H1 (cell line): ENCODE measurements around the gene PRKCA. TPM values are rescaled to one million over a fixed set of nuclear protein-coding genes. Genes with fewer than 3 reads are reported as not detected.

ENCODE experiments used
- CTCF ChIA-PET: fragments of 300-600 bp; sonication (Branson Sonifier 250); formaldehyde crosslinking; loops from one replicate; lab custom pipeline; 2021; ENCODE audit not compliant: partially characterized antibody; lab: Charles Lee
- POLR2A ChIA-PET: fragments of 300-600 bp; sonication (Branson Sonifier 250); formaldehyde crosslinking; loops from one replicate; lab custom pipeline; 2021; ENCODE audit warnings: inconsistent platforms; ENCODE audit not compliant: partially characterized antibody; lab: Charles Lee
- DNase-seq, 2 experiments: peaks; one replicate each; pipeline versions ENCODE4 v3.0.0 to v3.0.0-alpha.2; 2010 to 2022; ENCODE audit warnings: low spot score in 2 of 2, low read depth in 1 of 2, mixed read lengths in 1 of 2
- FAIRE-seq: peaks from 2 replicates; lab custom pipeline; 2011; peaks lifted over from hg19 to GRCh38; lab: Jason Lieb, UNC
- H2AFZ ChIP-seq: 2 replicates; pipeline ENCODE4 v1.8.1; 2012; ENCODE audit warnings: low read length, inconsistent platforms
- H2AK5ac ChIP-seq: 2 replicates; pipeline ENCODE4 v1.6.1; 2013; ENCODE audit warnings: low read depth, low read length
- H2BK120ac ChIP-seq: replicated peaks from 2 replicates; pipeline ENCODE3; 2013; ENCODE audit warnings: low read depth, low read length, inconsistent platforms
- H2BK12ac ChIP-seq: 2 replicates; pipeline ENCODE4 v1.6.1; 2013; ENCODE audit warnings: low read depth, low read length
- H2BK15ac ChIP-seq: 2 replicates; pipeline ENCODE4 v1.6.1; 2013; ENCODE audit warnings: low read length
- H2BK20ac ChIP-seq: 2 replicates; pipeline ENCODE4 v1.6.1; 2013; ENCODE audit warnings: low read length
- H2BK5ac ChIP-seq: 2 replicates; pipeline ENCODE4 v1.6.1; 2013; ENCODE audit warnings: low read depth, low read length
- H3K14ac ChIP-seq: 2 replicates; pipeline ENCODE4 v1.6.1; 2013; ENCODE audit warnings: inconsistent platforms; ENCODE audit not compliant: insufficient read length
- H3K18ac ChIP-seq: 2 replicates; pipeline ENCODE4 v1.6.1; 2013; ENCODE audit warnings: low read length; ENCODE audit errors: extremely low read depth
- H3K23ac ChIP-seq: 2 replicates; pipeline ENCODE4 v1.6.1; 2013; ENCODE audit warnings: inconsistent platforms; ENCODE audit not compliant: insufficient read length
- H3K23me2 ChIP-seq: 2 replicates; pipeline ENCODE4 v1.6.1; 2013; ENCODE audit warnings: low read depth, low read length
- H3K27ac ChIP-seq: 2 replicates; pipeline ENCODE4 v1.6.1; 2011; ENCODE audit warnings: low read depth, low read length, inconsistent platforms
- H3K27me3 ChIP-seq, 4 experiments: replicated peaks in 1 of 4; 1 replicate in 1 of 4; 2 replicates in 3 of 4; pipeline versions ENCODE4 v1.6.1 to v1.8.1; 2011 to 2013; ENCODE audit warnings: low read length in 3 of 4, mild to moderate bottlenecking in 3 of 4, inconsistent platforms in 2 of 4, mixed read lengths in 2 of 4, moderate library complexity in 1 of 4; ENCODE audit not compliant: control insufficient read depth in 3 of 4, insufficient read depth in 3 of 4; ENCODE audit errors: extremely low read depth in 1 of 4
- H3K36me3 ChIP-seq, 4 experiments: 2 replicates each; pipeline versions ENCODE4 v1.6.1 to v1.8.1; 2011 to 2013; ENCODE audit warnings: mild to moderate bottlenecking in 4 of 4, low read length in 3 of 4, moderate library complexity in 2 of 4, control low read depth in 1 of 4, inconsistent platforms in 1 of 4; ENCODE audit not compliant: insufficient read depth in 4 of 4, control insufficient read depth in 2 of 4
- H3K4ac ChIP-seq: replicated peaks from 2 replicates; pipeline ENCODE3; 2013; ENCODE audit warnings: low read length, low read depth, mixed read lengths, inconsistent platforms; ENCODE audit not compliant: insufficient read length
- H3K4me1 ChIP-seq, 4 experiments: replicated peaks in 1 of 4; 1 replicate in 1 of 4; 2 replicates in 3 of 4; pipeline versions ENCODE4 v1.6.1 to v1.8.1; 2011 to 2013; ENCODE audit warnings: low read length in 3 of 4, inconsistent platforms in 2 of 4, mixed read lengths in 1 of 4; ENCODE audit not compliant: insufficient read depth in 4 of 4, control insufficient read depth in 3 of 4
- H3K4me2 ChIP-seq, 2 experiments: 2 replicates each; pipeline versions ENCODE4 v1.6.1 to v1.8.1; 2011 to 2013; ENCODE audit warnings: low read depth in 2 of 2, low read length in 2 of 2, control low read depth in 1 of 2, inconsistent platforms in 1 of 2, mild to moderate bottlenecking in 1 of 2; ENCODE audit not compliant: insufficient read depth in 1 of 2
- H3K4me3 ChIP-seq, 4 experiments: fragments of 200-600, 300-600 bp in 1 of 4; sonication (generic), shearing (Covaris generic), sonication (Bioruptor Twin) in 1 of 4; 2 replicates each; pipeline versions ENCODE4 v1.5.1 to v1.8.1; 2011 to 2016; ENCODE audit warnings: low read length in 4 of 4, low read depth in 3 of 4, control low read depth in 2 of 4, inconsistent platforms in 2 of 4, mild to moderate bottlenecking in 2 of 4, mixed read lengths in 1 of 4, moderate library complexity in 1 of 4; ENCODE audit not compliant: insufficient read depth in 2 of 4; ENCODE audit errors: extremely low read depth in 1 of 4
- H3K56ac ChIP-seq: replicated peaks from 2 replicates; pipeline ENCODE3; 2013; ENCODE audit warnings: low read depth, mild to moderate bottlenecking, mixed read lengths, low read length, inconsistent platforms; ENCODE audit not compliant: insufficient read length
- H3K79me1 ChIP-seq: 2 replicates; pipeline ENCODE4 v1.6.1; 2013; ENCODE audit warnings: low read depth, low read length, control low read depth
- H3K79me2 ChIP-seq, 2 experiments: 2 replicates each; pipeline versions ENCODE4 v1.6.1 to v1.8.1; 2012 to 2013; ENCODE audit warnings: low read length in 2 of 2, mild to moderate bottlenecking in 2 of 2, inconsistent platforms in 1 of 2; ENCODE audit not compliant: insufficient read depth in 2 of 2, control insufficient read depth in 1 of 2
- H3K9ac ChIP-seq, 4 experiments: replicated peaks in 1 of 4; 1 replicate in 1 of 4; 2 replicates in 3 of 4; pipeline versions ENCODE4 v1.6.1 to v1.8.1; 2011 to 2013; ENCODE audit warnings: low read depth in 3 of 4, low read length in 3 of 4, control low read depth in 2 of 4, mild to moderate bottlenecking in 2 of 4, moderate library complexity in 2 of 4, inconsistent platforms in 1 of 4; ENCODE audit errors: extremely low read depth in 1 of 4
- H3K9me3 ChIP-seq, 2 experiments: 2 replicates each; pipeline versions ENCODE4 v1.6.1 to v1.8.1; 2012 to 2013; ENCODE audit warnings: mild to moderate bottlenecking in 2 of 2, moderate library complexity in 2 of 2, control low read depth in 1 of 2, inconsistent platforms in 1 of 2, low read depth in 1 of 2, low read length in 1 of 2, mixed read lengths in 1 of 2; ENCODE audit not compliant: insufficient read depth in 2 of 2
- H4K20me1 ChIP-seq, 2 experiments: replicated peaks in 1 of 2; 2 replicates each; pipeline versions ENCODE3 to v1.8.1; 2011 to 2013; ENCODE audit warnings: inconsistent platforms in 2 of 2, low read length in 2 of 2, mild to moderate bottlenecking in 1 of 2; ENCODE audit not compliant: insufficient read depth in 2 of 2, control insufficient read depth in 1 of 2
- H4K5ac ChIP-seq: 2 replicates; pipeline ENCODE4 v1.6.1; 2013; ENCODE audit warnings: low read length, low read depth, mixed read lengths, inconsistent platforms; ENCODE audit not compliant: insufficient read length
- H4K8ac ChIP-seq: 2 replicates; pipeline ENCODE4 v1.8.0; 2013; ENCODE audit warnings: mild to moderate bottlenecking, moderate library complexity, low read length, inconsistent platforms; ENCODE audit not compliant: insufficient read depth; ENCODE audit errors: extremely low read depth
- H4K91ac ChIP-seq: replicated peaks from 2 replicates; pipeline ENCODE3; 2013; ENCODE audit warnings: low read length, mixed read lengths, inconsistent platforms; ENCODE audit not compliant: insufficient read length
- GTF2F1 ChIP-seq: IDR thresholded peaks from 2 replicates; pipeline ENCODE4 v1.6.1; 2012; ENCODE audit warnings: low read depth, low read length, improper control_type of control experiment, borderline replicate concordance
- POLR2AphosphoS5 ChIP-seq: IDR thresholded peaks from 2 replicates; pipeline ENCODE4 v1.6.1; 2011; ENCODE audit warnings: low read depth, low read length
- POU5F1 ChIP-seq: IDR thresholded peaks from 2 replicates; pipeline ENCODE4 v1.6.1; 2011; ENCODE audit warnings: low read depth, mild to moderate bottlenecking, low read length, moderate library complexity
- SUZ12 ChIP-seq: fragments of 200-600 bp; sonication (generic); IDR thresholded peaks from 2 replicates; pipeline ENCODE4 v1.6.1; 2012; ENCODE audit warnings: mild to moderate bottlenecking, inconsistent platforms, low read length, moderate library complexity, mixed read lengths
- WGBS, 2 experiments: shearing (Covaris generic) in 1 of 2; methylation state at CpG; one replicate each; pipeline versions ENCODE4 v1.1.6 to v1.1.7; 2013 to 2015; ENCODE audit warnings: low lambda C conversion rate in 2 of 2, mixed read lengths in 2 of 2, inconsistent platforms in 1 of 2, low coverage in 1 of 2, missing lambda C conversion rate in 1 of 2; ENCODE audit not compliant: insufficient replicate concordance in 2 of 2, insufficient coverage in 1 of 2, insufficient read length in 1 of 2; ENCODE audit errors: extremely low coverage in 1 of 2, missing lambda C conversion rate in 1 of 2; 5-methylcytosine and 5-hydroxymethylcytosine counted together
- polyA plus RNA-seq, 7 experiments: library from polyadenylated mRNA; depleted of rRNA in 3 of 7; stranded (reverse) in 5 of 7; unstranded in 2 of 7; fragments of >200 nt in 5 of 7; fragments of 200-250 nt in 2 of 7; gene quantifications; 1 replicate in 5 of 7; 2 replicates in 1 of 7; 4 replicates in 1 of 7; pipeline versions ENCODE4 v1.2.1 to v1.2.3, GENCODE V29; 2011 to 2013; ENCODE audit warnings: missing spikeins in 2 of 7, mixed read lengths in 2 of 7
- total RNA-seq: library from RNA; stranded (reverse); fragmentation: NEBNext Ultra II Directional; extraction: Animal tissue kit (Norgen Biotek cat#: 25700); gene quantifications from 2 replicates; pipeline ENCODE4 v1.2.1, GENCODE V29; 2021

The PRKCA gene
- total and polyA plus RNA-seq, 2 of the 8 experiments (the other 6 are each of a cell fraction or from before 2014, with no cell fraction given), result 5.8 to 17.8 TPM

DNA sequence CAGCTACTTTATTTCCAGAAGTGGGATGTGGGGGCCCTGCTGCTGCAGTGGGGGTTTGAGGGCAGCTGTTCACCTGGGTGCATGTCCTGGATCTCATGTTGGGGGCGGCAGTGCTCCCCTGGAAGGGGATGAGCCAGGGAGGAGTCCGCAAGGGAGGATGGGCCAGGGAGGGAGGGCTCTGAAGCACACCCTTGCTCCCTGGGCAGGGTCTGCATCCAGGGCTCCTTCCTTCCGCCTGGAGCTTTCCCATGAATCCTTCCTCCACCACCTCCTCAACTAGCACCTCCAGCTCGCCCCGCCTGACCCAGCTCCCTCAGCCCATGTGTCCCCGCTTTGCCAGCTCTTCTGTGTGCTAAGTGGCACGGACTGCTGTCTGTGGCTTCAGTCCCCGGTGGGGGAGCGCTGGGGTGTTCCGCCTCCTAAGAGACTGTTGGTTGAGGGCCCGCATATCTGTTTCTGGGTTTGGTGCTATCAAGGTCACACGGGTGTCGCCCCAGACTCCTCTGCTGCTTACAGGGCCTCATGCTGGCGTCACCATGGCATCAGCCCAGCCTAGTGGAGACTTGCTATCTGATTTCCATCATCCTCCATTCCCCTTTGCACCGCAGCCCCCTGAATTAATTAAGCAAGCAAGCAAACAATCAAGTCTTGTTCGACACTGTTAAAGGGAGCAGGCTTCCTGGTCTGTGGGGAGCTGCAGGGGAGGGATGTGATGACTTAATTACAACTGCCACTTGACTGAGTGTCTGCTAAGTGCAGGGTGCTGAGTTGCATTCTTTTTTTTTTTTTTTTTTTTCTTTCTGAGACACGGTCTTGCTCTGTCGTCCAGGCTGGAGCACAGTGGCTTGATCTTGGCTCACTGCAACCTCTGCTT is 71.8 kb downstream of the PRKCA start:
- H4K5ac ChIP-seq, result no peak overlapping the region
- H3K36me3 ChIP-seq, result no peaks in the 10 kb centered on the region
- H3K4me3 ChIP-seq, result no peak overlapping the region
- peaks cover 0 to 9% (median 2%) of the 10 kb centered on the region in 4 experiments; a peak in 3 of 7 replicates for H3K4me1 ChIP-seq
- no peak overlapping the region for H3K27ac ChIP-seq
- H3K79me2 ChIP-seq, result no peaks in the 10 kb centered on the region
- H3K27me3 ChIP-seq, result no peaks in the 10 kb centered on the region
- H2BK5ac ChIP-seq, result peak overlapping the region; percentile 3; the same call in 1 of the 2 replicates
- FAIRE-seq (no peak), DNase-seq (no peak)
- H4K8ac ChIP-seq, result no peak overlapping the region
- TF ChIP-seq POLR2AphosphoS5, result no peak
- TF ChIP-seq POU5F1, result no peak
- no peak for TF ChIP-seq GTF2F1
- no peak for TF ChIP-seq SUZ12
- no peak overlapping the region; the same call in 1 of the 2 replicates for H3K18ac ChIP-seq
- 0 out of 2 replicates have a peak overlapping the region, but pooled peaks have one; percentile 5 for H2BK15ac ChIP-seq
- H3K14ac ChIP-seq, result no peak overlapping the region
- peaks cover 0 to 2% of the 10 kb centered on the region in 2 experiments for H4K20me1 ChIP-seq
- no peak overlapping the region; a peak in 1 of 4 replicates for H3K4me2 ChIP-seq
- H3K23me2 ChIP-seq, result no peaks in the 10 kb centered on the region
- H4K91ac ChIP-seq, result no peak overlapping the region
- CTCF ChIA-PET, result interaction anchor here (0.6 to 1.1 kb wide), 6 partner anchors 13 to 524 kb away, joined by 3 to 4 read pairs (median 3); no protein-coding TSS in a partner anchor
- no peak overlapping the region for H3K23ac ChIP-seq
- H3K9me3 ChIP-seq, result no peaks in the 10 kb centered on the region
- no peak overlapping the region for H2BK12ac ChIP-seq
- H3K9ac ChIP-seq, result no peak overlapping the region
- H2AFZ ChIP-seq, result no peak overlapping the region
- 72% methylated on average over 15 of the region's 18 CpGs; no CpG with 5 or more reads in 1 of the 2 experiments for WGBS, 2 experiments
- H2BK120ac ChIP-seq, result no peak overlapping the region
- no peak overlapping the region for H3K56ac ChIP-seq
- POLR2A ChIA-PET, result interaction anchor here (1.0 kb wide), 1 partner anchor 19 kb away, joined by 4 read pairs; no protein-coding TSS in a partner anchor
- no peak overlapping the region for H2AK5ac ChIP-seq
- no peak overlapping the region; the same call in 1 of the 2 replicates for H2BK20ac ChIP-seq
- H3K79me1 ChIP-seq, result no peaks in the 10 kb centered on the region
- H3K4ac ChIP-seq, result no peak overlapping the region
